Tibial nerve (tissue), 4 donors: Measurements from ENCODE around the gene KCNJ13.

Source experiments
- EP300 ChIP-seq, 2 donors: sonication (generic); formaldehyde crosslinking; IDR thresholded peaks; one replicate each; pipeline ENCODE4 v1.6.1; 2017; ENCODE audit warnings: antibody characterized with exemption in 2 of 2, mild to moderate bottlenecking in 1 of 2
- POLR2A ChIP-seq, 2 donors: fragments of 450-650 bp; IDR thresholded peaks; one replicate each; pipeline ENCODE4 v1.6.1; 2017; ENCODE audit warnings: antibody characterized with exemption in 2 of 2, mild to moderate bottlenecking in 2 of 2, moderate library complexity in 2 of 2
- TF ChIP-seq, protein P1 (sequence below), 5 experiments: fragments of 200-600 bp in 3 of 5; fragments of 450-650 bp in 2 of 5; sonication (generic) in 3 of 5; IDR thresholded peaks; one replicate each; pipeline ENCODE4 v1.5.1; 2016 to 2019; ENCODE audit warnings: antibody characterized with exemption in 5 of 5, mild to moderate bottlenecking in 3 of 5, moderate library complexity in 2 of 5

DNA sequence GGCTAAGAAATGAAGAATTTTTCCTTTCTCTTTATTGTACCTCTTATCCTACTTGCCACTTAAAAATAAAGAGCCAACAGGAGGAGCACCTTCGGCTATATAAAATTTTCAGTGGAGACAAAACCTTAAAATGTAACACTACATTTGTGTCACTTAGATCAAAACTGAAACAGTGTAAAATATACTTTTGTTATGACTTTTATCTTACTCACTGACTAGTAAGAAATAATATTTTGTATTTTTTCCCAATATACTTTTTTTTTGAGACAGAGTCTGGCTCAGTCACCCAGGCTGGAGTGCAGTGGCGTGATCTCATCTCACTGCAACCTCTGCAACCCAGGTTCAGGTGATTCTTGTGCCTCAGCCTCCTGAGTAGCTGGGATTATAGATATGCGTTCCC is 28.3 kb downstream of the KCNJ13 start:
- TF ChIP-seq, protein P1, sequence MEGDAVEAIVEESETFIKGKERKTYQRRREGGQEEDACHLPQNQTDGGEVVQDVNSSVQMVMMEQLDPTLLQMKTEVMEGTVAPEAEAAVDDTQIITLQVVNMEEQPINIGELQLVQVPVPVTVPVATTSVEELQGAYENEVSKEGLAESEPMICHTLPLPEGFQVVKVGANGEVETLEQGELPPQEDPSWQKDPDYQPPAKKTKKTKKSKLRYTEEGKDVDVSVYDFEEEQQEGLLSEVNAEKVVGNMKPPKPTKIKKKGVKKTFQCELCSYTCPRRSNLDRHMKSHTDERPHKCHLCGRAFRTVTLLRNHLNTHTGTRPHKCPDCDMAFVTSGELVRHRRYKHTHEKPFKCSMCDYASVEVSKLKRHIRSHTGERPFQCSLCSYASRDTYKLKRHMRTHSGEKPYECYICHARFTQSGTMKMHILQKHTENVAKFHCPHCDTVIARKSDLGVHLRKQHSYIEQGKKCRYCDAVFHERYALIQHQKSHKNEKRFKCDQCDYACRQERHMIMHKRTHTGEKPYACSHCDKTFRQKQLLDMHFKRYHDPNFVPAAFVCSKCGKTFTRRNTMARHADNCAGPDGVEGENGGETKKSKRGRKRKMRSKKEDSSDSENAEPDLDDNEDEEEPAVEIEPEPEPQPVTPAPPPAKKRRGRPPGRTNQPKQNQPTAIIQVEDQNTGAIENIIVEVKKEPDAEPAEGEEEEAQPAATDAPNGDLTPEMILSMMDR (IDR thresholded peaks at IDR 0.05) = no peak
- no peak for TF ChIP-seq POLR2A (IDR thresholded peaks at IDR 0.05)
- TF ChIP-seq EP300 (IDR thresholded peaks at IDR 0.05) = no peak
